HG03378 (cell line): ENCODE data around the gene CAPSL.
A peak's percentile ranks its signal among the peaks of the same experiment; 100 is the strongest.
"Not testable (repeated sequence)": the region's sequence is repeated elsewhere in the genome, so short reads cannot be mapped to it uniquely, and the experiment has no call there.

Experiments used
- ATAC-seq: cut with Tn5 transposase; IDR thresholded peaks from one replicate; pipeline ENCODE4 v1.9.1; 2021; ENCODE audit warnings: mild to moderate bottlenecking, moderate library complexity; ENCODE audit not compliant: unreplicated experiment

Gene CAPSL

DNA sequence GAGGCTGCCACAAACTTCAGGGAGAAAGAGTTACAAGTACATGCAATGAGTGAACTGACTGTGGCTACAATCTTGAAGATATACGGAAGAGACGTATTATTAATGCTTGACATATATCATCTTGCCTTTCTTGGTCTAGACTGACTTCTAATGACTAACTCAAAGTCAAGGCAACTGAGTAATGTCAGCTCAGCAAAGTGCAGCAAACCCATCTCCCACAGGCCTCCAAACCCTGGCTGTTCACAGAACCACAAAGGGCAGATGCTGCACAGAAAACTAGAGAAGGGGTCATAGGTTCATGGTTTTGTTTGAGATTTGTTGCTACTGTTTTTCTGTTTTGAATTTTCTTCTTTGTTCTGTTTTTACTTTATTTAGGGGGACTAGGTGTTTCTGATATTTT, 60.8 kb downstream of the CAPSL start:
- no peak for ATAC-seq

DNA sequence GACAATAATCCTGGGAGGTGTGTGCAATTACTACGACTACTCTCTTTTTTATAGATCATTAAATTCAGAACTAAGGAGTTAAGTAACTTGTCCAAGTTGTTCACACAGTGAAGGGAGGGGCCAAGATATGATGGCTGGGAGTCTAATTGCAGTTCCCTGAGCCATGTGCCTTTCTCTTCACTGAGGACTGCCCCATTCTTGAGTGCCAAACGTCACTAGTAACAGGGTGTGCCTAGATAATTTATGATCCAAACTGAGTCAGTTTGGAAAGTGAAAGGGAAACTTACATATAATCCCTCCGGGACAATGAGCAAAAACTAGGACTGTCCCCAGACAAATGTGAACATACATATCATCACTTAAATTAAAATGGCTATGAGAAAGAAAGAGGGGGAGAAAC, 61.5 kb downstream of the CAPSL start:
- ATAC-seq = no peak

GRCh38 chr5:35876454-35876853, 62.0 kb downstream of the CAPSL start:
- ATAC-seq = no peak

DNA sequence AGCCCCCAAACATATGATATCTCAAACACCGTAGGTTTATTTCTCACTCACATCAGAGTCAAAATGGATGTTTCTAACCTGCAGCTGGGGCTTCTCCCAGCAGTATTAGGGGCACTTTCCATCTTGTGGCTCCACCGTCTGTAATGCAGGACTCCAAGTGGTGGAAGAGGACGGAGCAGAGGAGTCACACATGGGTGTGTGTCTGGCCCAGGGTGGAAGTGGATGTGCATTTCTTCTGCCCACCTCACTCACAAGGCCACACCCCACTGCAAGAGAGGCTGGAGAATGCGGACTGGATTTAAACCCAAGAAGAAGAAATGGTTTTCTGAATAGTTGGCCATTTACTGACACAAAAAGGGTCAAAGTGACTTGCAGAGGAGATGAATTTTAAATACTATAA, 67.8 kb downstream of the CAPSL start:
- no peak for ATAC-seq

GRCh38 chr5:35869685-35870277, 68.6 kb downstream of the CAPSL start:
- ATAC-seq = no peak

- no peak for ATAC-seq
Observed at GRCh38 chr5:35867998-35868397, 70.4 kb downstream of the CAPSL start.

DNA sequence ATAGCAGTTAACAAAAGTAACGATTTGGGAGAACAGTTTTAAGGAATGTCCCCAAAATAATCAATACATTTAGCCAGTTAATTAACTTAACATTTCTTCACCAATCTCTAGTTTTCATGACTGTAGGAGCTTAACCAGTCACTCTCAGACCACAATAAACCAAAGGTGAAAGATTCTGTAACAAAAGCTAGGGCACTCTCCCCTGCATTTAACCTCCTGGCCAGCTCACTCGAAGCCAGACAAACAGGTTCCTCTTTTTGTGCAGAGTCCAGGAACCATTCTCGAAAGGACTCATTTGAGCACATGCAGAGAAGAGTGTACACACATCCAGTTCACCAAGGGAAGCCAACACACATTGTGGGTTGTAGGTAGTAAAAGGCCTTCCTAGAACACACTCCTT, 75.3 kb downstream of the CAPSL start:
- peak; percentile 41 for ATAC-seq

GRCh38 chr5:35862126-35862525, 76.3 kb downstream of the CAPSL start:
- no peak for ATAC-seq

DNA sequence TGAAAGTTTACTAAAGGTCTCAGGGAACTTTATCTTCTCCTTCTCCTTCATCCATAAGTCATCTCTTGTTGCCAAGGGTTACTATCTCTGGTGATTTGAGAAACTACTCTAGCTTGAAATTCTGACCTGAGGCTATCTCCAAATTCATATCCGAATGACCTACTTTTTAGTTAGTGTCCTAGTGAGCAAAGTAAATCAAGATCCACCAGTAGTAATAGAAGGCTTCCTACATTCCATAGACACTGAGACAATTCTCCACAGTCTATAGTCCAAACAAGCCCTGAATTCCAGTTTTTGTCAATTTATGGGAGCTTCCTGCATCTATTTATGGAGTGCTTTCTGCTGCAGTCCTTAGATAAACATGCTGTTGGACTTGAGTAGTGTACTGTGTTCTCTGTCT, 76.7 kb downstream of the CAPSL start:
- no peak for ATAC-seq

GRCh38 chr5:35860686-35861085, 77.7 kb downstream of the CAPSL start:
- ATAC-seq = no peak

DNA sequence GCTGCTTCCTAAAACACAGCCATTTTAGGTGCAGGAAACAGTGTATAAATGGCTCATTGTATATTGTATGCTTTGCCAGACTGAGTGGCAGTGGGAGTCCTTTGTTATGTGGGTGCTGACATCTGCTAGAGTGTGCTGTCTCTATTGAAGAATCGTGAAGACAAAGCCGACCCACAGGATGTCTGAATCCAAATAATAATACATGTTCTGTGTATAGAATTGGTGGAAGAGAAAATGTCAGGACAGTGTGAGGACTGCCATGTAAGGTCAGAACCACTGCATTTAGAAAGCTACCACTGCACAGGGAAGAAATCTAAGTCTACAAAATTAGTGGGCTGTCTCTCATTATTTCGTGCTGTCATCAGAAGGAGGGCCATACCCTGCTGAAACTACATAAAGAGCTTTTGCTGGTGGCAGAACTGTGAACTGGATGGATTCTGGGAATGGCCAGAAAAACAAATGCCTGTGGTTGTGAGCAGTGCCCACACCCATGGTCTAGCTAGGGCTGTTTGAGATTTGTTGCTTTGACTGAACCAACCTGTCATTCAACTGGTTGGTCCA, 79.2 kb downstream of the CAPSL start:
- no peak for ATAC-seq

DNA sequence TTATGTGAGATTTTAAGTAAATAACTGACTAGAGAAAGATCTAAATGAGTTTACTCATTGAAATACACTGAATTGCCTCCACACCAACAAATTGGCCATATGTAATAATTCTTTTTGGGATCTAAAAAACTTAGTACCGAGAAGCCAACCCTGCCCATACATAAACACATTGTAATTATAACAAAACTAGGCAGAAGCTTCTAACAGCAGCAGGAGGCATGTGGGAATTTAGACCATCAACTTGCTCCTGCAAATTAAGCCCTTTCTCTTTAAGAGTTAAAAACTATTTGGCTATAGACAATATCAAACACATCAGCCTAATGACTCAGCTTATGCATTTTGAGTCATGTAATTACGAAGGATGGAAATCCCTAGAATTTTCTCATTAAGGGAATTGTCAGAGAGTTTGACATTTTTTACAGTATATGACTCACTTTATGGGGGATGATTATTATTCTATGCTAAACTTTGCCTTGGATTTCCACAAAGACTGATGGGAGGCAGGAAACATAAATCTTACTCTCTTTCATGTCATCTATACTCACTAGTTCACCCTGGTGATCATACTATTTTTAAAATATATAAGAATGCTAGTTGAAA, 80.7 kb downstream of the CAPSL start:
- ATAC-seq = no peak

DNA sequence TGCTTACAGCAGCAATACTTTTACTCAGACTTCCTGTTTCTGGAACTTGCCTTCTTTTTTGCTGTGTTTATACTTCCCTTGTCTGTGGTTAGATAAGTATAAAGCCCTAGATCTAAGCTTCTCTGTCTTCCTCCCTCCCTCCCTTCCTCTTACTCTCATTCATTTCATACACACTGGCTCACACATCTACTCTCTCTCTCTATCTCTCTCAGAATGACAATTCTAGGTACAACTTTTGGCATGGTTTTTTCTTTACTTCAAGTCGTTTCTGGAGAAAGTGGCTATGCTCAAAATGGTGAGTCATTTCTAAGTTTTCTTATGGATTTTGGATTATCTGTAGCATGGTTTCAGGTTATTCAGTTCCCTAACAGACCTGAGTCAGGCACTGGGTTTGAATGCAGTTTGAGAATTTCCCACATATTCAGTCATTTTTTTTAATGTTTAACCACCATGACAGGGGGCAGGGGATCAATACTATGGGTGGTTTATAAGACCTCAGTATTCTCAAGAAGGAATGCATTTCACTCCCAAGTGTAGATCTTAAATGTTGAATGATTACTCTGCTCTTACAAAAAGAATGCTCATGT, 81.6 kb downstream of the CAPSL start, which contains the start of gene IL7R:
IL7R (plus strand) TSS at position 127 of the 587 bp plus-strand sequence; CDS start at position 214, 87 bp downstream.
- ATAC-seq = no peak

- not testable (repeated sequence) for ATAC-seq
Observed at GRCh38 chr5:35856186-35856764, 82.1 kb downstream of the CAPSL start.

DNA sequence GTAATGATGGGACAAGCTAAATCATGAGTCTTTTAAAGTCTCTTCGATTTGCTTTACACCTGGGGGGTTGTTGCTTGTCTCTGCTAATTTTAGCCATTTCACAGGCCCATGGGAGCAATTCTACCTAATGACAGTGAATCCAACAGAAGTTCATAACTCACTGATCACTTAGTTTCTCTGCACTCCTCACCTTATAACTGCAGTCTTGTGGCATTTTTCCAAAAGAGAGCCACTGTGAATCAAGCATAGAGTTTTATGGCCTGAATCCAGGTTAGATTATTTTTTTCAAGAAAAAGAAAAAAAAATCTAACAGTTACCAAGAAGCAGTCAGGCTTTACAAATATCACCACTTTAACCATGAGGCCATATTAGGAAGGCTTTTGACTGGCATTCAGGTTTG, 83.2 kb downstream of the CAPSL start:
- ATAC-seq = no peak
